HepG2 (cell line): ENCODE results near the gene SDR42E2. TPM values are rescaled to one million over a fixed set of nuclear protein-coding genes. Genes with fewer than 3 reads are reported as not detected.

Experiments
- ATAC-seq: fragments of 200-7000 bp; cut with Tn5 transposase; 3 replicates; pipeline ENCODE4 v1.9.1; 2020; ENCODE audit warnings: mild to moderate bottlenecking, moderate library complexity
- BruUV-seq: library from RNA; stranded (reverse); fragments of 400-500 nt; replicated peaks from 2 replicates; lab custom pipeline; 2021; lab: Mats Ljungman, UMichigan
- CTCF ChIA-PET: fragments of 300-600 bp; formaldehyde crosslinking; extraction: SDS; loops from one replicate; lab custom pipeline; 2021; ENCODE audit warnings: low total read pairs, inconsistent platforms, low intra/inter-chr PET ratio; lab: Yijun Ruan, JAX
- POLR2A ChIA-PET: fragments of 350-600 bp; sonication (Branson Sonifier 250); formaldehyde crosslinking; loops from one replicate; lab custom pipeline; 2020; ENCODE audit warnings: antibody characterized with exemption, inconsistent platforms; lab: Yijun Ruan, JAX
- DNase-seq: peaks from one replicate; pipeline ENCODE4 v3.0.0-alpha.2; 2015; ENCODE audit warnings: low spot score
- FAIRE-seq: peaks from 3 replicates; lab custom pipeline; 2011; peaks lifted over from hg19 to GRCh38; lab: Jason Lieb, UNC
- H2AFZ ChIP-seq: one replicate; pipeline ENCODE4 v1.6.1; 2011; ENCODE audit warnings: low read length, inconsistent platforms
- H3K27ac ChIP-seq: fragments of 300-600 bp; 3 replicates; pipeline ENCODE4 v1.8.0; 2011; ENCODE audit warnings: mixed run types, mild to moderate bottlenecking, mixed read lengths, low read length, inconsistent platforms; ENCODE audit not compliant: insufficient read depth; ENCODE audit errors: extremely low read length
- H3K27me3 ChIP-seq, 2 experiments: fragments of 200-600 bp in 1 of 2; 2 replicates in 1 of 2; 3 replicates in 1 of 2; pipeline versions ENCODE4 v1.6.0 to v1.8.0; 2011; ENCODE audit warnings: low read length in 2 of 2, mild to moderate bottlenecking in 2 of 2, moderate library complexity in 2 of 2, inconsistent platforms in 1 of 2; ENCODE audit not compliant: insufficient read depth in 2 of 2, control insufficient read depth in 1 of 2
- H3K36me3 ChIP-seq, 2 experiments: fragments of 200-600 bp in 1 of 2; replicated peaks in 1 of 2; 2 replicates in 1 of 2; 3 replicates in 1 of 2; pipeline versions ENCODE4 v1.5.1 to v1.8.0; 2011; ENCODE audit warnings: low read length in 2 of 2, inconsistent platforms in 1 of 2; ENCODE audit not compliant: insufficient read depth in 2 of 2, control insufficient read depth in 1 of 2
- H3K4me1 ChIP-seq: 2 replicates; pipeline ENCODE4 v1.5.1; 2012; ENCODE audit warnings: low read length, inconsistent platforms; ENCODE audit not compliant: insufficient read depth
- H3K4me2 ChIP-seq: 2 replicates; pipeline ENCODE4 v1.6.0; 2011; ENCODE audit warnings: low read depth, low read length, inconsistent platforms
- H3K4me3 ChIP-seq, 3 experiments: fragments of 200-600 bp in 1 of 3; sonication (generic), shearing (Covaris generic) in 1 of 3; replicated peaks in 1 of 3; 2 replicates each; pipeline ENCODE4 v1.5.1; 2011 to 2016; ENCODE audit warnings: low read length in 3 of 3, inconsistent platforms in 2 of 3, low read depth in 2 of 3, mild to moderate bottlenecking in 2 of 3, control low read depth in 1 of 3, mixed read lengths in 1 of 3; ENCODE audit not compliant: insufficient read depth in 1 of 3
- H3K79me2 ChIP-seq: one replicate; pipeline ENCODE4 v1.6.1; 2011; ENCODE audit warnings: low read length, inconsistent platforms; ENCODE audit not compliant: insufficient read depth
- H3K9ac ChIP-seq: 2 replicates; pipeline ENCODE4 v1.6.0; 2011; ENCODE audit warnings: mild to moderate bottlenecking, low read depth, low read length, inconsistent platforms; ENCODE audit not compliant: insufficient read depth
- H3K9me3 ChIP-seq: 2 replicates; pipeline ENCODE4 v1.5.1; 2012; ENCODE audit warnings: mild to moderate bottlenecking, low read length
- H4K20me1 ChIP-seq: 2 replicates; pipeline ENCODE4 v1.6.0; 2011; ENCODE audit warnings: inconsistent platforms, mild to moderate bottlenecking, low read length, moderate library complexity; ENCODE audit not compliant: insufficient read depth
- ARNT2 ChIP-seq: sonication (generic); formaldehyde crosslinking; IDR thresholded peaks from 2 replicates; pipeline ENCODE4 v1.8.0; 2022; ENCODE audit warnings: mild to moderate bottlenecking, low read depth, missing genetic modification reagents, moderate library complexity
- CBX2 ChIP-seq, 2 experiments: fragments of 200-600 bp in 1 of 2; sonication (generic); formaldehyde crosslinking in 1 of 2; IDR thresholded peaks; 2 replicates each; pipeline versions ENCODE4 v1.7.0 to v1.8.1; 2018 to 2022; ENCODE audit warnings: low read depth in 2 of 2, low read length in 1 of 2, mild to moderate bottlenecking in 1 of 2, missing genetic modification reagents in 1 of 2
- GABPA ChIP-seq, 2 experiments: IDR thresholded peaks; 2 replicates each; pipeline ENCODE4 v1.6.1; 2011 to 2016; ENCODE audit warnings: low read depth in 2 of 2, low read length in 1 of 2, missing biosample characterization in 1 of 2, missing genetic modification characterization in 1 of 2
- IKZF1 ChIP-seq: fragments of 450-650 bp; IDR thresholded peaks from 2 replicates; pipeline ENCODE4 v1.7.1; 2016
- THAP11 ChIP-seq: IDR thresholded peaks from 2 replicates; pipeline ENCODE4 v1.6.1; 2016; ENCODE audit warnings: missing biosample characterization, missing genetic modification reagents
- ZFP36 ChIP-seq: fragments of 150-350 bp; IDR thresholded peaks from 2 replicates; pipeline ENCODE4 v1.6.1; 2018; ENCODE audit warnings: borderline replicate concordance, low read length, low read depth; ENCODE audit not compliant: partially characterized antibody
- ZNF768 ChIP-seq: sonication (generic); formaldehyde crosslinking; IDR thresholded peaks from 2 replicates; pipeline ENCODE4 v1.4.0; 2020; ENCODE audit warnings: missing genetic modification reagents
- WGBS: methylation state at CpG from one replicate; pipeline ENCODE4 v1.1.6; 2017; ENCODE audit warnings: low lambda C conversion rate; 5-methylcytosine and 5-hydroxymethylcytosine counted together
- in situ Hi-C: cut with HindIII; loops from 2 replicates; pipeline ENCODE4 v1.10.0; 2017; ENCODE audit warnings: low pct_unique_long_range_greater_than_20kb; ENCODE audit not compliant: extremely low pct_ligation_motif_present
- intact Hi-C: fragments of 100-400 bp; cut with micrococcal nuclease; formaldehyde crosslinking; loops from one replicate; pipeline ENCODE4 v1.10.0; 2022; ENCODE audit not compliant: unreplicated experiment
- polyA plus RNA-seq, 8 experiments: library from polyadenylated mRNA; depleted of rRNA in 3 of 8; stranded (reverse) in 7 of 8; unstranded in 1 of 8; fragments of >200 nt; fragmentation: Illumina TruSeq in 4 of 8; extraction: Trizol in 4 of 8; gene quantifications; 2 replicates each; pipeline versions ENCODE4 v1.2.1 to v1.2.3, GENCODE V29; 2011 to 2016; ENCODE audit warnings: low read depth in 4 of 8, missing spikeins in 1 of 8, mixed read lengths in 1 of 8; ENCODE audit not compliant: insufficient read depth in 1 of 8
- total RNA-seq, 5 experiments: library from RNA; depleted of rRNA; stranded (reverse); fragments of >200 nt; fragmentation: Illumina TruSeq; extraction: Trizol; gene quantifications; 2 replicates each; pipeline ENCODE4 v1.2.3, GENCODE V29; 2016; ENCODE audit warnings: low read depth in 1 of 5
- TF ChIP-seq, protein P1 (sequence below): sonication (generic); formaldehyde crosslinking; IDR thresholded peaks from 2 replicates; pipeline ENCODE4 v1.5.0; 2020; ENCODE audit warnings: mild to moderate bottlenecking, missing genetic modification reagents
- TF ChIP-seq, protein P2 (sequence below): sonication (generic); formaldehyde crosslinking; IDR thresholded peaks from 2 replicates; pipeline ENCODE4 v1.4.0; 2020; ENCODE audit warnings: missing genetic modification reagents, borderline replicate concordance

The SDR42E2 gene
- total and polyA plus RNA-seq, 2 of the 13 experiments (the other 11 are each of a cell fraction or from before 2014, with no cell fraction given), result 0.05 to 0.11 TPM

DNA sequence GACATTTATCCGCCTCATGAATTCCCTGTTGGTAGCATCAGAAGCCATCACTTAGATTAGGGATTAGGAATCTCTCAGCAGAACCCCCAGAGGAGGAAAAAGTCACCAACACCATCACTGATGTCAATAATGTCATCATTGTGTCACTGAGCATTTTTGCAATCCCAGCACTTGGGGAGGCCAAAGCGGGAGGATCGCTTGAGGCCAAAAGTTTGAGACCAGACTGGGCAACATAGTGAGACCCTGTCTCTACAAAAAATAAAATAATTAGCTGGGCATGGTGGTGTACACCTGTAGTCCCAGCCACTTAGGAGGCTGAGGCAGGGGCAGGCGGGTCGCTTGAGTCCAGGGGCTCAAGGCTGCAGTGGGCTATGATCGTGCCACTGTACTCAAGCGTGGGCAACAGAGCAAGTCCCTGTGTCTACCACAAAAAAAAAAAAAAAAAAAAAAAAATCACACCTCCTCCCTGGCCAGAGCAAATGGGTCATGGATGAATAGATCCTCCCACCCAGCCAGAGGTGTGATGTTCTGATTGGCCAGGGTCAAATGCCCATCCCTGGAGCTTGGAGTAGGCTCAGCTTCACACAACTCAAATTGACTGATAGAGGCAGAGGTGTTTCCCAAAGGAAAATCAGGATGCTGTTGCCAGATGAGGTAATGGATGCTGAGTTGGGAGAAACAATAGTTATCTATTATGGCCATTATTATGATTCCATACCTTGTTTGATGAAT lies 38.4 kb upstream of the SDR42E2 start (continued):
- TF ChIP-seq, protein P1, sequence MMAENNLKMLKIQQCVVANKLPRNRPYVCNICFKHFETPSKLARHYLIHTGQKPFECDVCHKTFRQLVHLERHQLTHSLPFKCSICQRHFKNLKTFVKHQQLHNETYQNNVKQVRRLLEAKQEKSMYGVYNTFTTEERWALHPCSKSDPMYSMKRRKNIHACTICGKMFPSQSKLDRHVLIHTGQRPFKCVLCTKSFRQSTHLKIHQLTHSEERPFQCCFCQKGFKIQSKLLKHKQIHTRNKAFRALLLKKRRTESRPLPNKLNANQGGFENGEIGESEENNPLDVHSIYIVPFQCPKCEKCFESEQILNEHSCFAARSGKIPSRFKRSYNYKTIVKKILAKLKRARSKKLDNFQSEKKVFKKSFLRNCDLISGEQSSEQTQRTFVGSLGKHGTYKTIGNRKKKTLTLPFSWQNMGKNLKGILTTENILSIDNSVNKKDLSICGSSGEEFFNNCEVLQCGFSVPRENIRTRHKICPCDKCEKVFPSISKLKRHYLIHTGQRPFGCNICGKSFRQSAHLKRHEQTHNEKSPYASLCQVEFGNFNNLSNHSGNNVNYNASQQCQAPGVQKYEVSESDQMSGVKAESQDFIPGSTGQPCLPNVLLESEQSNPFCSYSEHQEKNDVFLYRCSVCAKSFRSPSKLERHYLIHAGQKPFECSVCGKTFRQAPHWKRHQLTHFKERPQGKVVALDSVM (CRISPR knock-in tag), result 0 out of 2 replicates have a peak, but pooled peaks have one; percentile 14

DNA sequence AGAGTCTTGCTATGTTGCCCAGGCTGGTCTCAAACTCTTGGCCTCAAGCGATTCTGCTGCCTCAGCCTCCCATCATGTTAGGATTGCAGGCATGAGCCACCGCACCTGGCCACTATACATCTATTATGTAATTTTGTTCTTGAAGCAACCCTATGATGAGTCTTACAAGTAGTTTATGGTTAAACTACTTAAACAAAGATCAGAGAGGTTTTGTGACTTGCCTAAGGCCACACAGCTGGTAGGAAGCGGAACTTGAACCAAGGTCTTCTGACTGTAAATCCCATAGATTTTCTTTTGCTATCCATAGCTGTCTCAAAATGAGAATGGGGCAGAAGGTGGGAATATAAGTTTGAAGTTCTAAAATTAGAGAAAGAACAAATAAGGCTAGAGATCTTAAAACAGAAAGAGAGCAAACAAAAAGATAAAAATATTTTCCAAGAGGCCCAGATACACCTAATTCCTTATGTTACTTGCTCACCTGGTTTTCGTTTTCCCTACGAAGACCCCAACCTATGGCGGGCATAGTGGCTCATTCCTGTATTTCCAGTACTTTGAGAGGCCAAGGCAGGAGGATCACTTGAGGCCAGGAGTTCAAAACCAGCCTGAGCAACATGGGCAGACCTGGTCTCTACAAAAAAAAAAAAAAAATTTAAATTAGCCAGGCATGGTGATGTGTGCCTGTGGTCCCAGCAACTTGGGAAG lies 37.6 kb upstream of the SDR42E2 start:
- ChIA-PET POLR2A (no interaction called here), CTCF (no interaction called here)
- DNase-seq (no peak), FAIRE-seq (no peak), ATAC-seq (no peak)
- in situ Hi-C loops (loop anchor here (5.0 kb wide), 1 partner anchor 63 kb away; no protein-coding TSS in a partner anchor), intact Hi-C loops (no loop called here)
- H3K9ac ChIP-seq, result no peak overlapping the region
- no peak overlapping the region for H2AFZ ChIP-seq
- no peaks in the 10 kb centered on the region for H3K36me3 ChIP-seq
- H3K4me2 ChIP-seq, result no peak overlapping the region
- H4K20me1 ChIP-seq, result no peaks in the 10 kb centered on the region
- H3K27ac ChIP-seq, result no peak overlapping the region
- no TSS peak for BruUV-seq
- TF ChIP-seq ZFP36 (peak; percentile 31), GABPA (IDR thresholded peaks at IDR 0.05; ENCODE audit: low read depth, low read length) (no peak), GABPA (CRISPR knock-in tag; IDR thresholded peaks at IDR 0.05; ENCODE audit: low read depth) (no peak), ZNF768 (peak; percentile 55; the same call in 1 of the 2 replicates), THAP11 (no peak), IKZF1 (no peak), ARNT2 (CRISPR knock-in tag) (no peak), CBX2 (IDR thresholded peaks at IDR 0.05; ENCODE audit: low read depth, low read length) (0 out of 2 replicates have a peak, but pooled peaks have one; percentile 39), CBX2 (CRISPR knock-in tag; IDR thresholded peaks at IDR 0.05; ENCODE audit: low read depth) (no peak)
- TF ChIP-seq, protein P2, sequence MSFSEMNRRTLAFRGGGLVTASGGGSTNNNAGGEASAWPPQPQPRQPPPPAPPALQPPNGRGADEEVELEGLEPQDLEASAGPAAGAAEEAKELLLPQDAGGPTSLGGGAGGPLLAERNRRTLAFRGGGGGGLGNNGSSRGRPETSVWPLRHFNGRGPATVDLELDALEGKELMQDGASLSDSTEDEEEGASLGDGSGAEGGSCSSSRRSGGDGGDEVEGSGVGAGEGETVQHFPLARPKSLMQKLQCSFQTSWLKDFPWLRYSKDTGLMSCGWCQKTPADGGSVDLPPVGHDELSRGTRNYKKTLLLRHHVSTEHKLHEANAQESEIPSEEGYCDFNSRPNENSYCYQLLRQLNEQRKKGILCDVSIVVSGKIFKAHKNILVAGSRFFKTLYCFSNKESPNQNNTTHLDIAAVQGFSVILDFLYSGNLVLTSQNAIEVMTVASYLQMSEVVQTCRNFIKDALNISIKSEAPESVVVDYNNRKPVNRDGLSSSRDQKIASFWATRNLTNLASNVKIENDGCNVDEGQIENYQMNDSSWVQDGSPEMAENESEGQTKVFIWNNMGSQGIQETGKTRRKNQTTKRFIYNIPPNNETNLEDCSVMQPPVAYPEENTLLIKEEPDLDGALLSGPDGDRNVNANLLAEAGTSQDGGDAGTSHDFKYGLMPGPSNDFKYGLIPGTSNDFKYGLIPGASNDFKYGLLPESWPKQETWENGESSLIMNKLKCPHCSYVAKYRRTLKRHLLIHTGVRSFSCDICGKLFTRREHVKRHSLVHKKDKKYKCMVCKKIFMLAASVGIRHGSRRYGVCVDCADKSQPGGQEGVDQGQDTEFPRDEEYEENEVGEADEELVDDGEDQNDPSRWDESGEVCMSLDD (CRISPR knock-in tag), result no peak
- H3K4me1 ChIP-seq, result no peaks in the 10 kb centered on the region
- no peaks in the 10 kb centered on the region for H3K9me3 ChIP-seq
- H3K79me2 ChIP-seq, result no peaks in the 10 kb centered on the region
- 46% methylated on average over 6 of the region's 6 CpGs for WGBS
- H3K4me3 ChIP-seq, result no peak overlapping the region
- H3K27me3 ChIP-seq, result peaks cover 7 to 11% of the 10 kb centered on the region in 2 experiments; a peak in 3 of 5 replicates
